ENCODE measurements around the gene CCDC186. TPM values are rescaled to one million over a fixed set of nuclear protein-coding genes. Genes with fewer than 3 reads are reported as not detected.

CCDC186 gene
- total RNA-seq, 1 experiment from 2014 or later, result 17.1 TPM

DNA sequence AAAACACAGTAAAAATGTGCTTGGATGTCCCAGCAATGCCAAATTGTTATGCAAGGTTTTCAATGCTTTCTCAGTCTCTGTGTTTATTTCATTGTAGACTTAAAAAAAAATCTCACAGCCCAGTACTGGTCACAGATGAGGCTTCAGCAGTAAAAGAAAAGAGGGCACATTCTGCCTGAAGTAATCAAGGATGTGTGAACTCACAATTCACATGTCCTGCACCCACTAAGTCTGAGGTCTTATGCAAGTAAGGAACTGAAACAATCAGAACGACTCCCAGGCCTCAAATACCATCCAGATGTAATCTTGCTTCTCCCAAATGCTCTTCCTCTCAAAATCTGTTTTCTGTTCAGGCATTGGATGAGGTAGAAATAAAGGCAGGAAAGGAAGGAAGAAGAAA, 96.7 kb downstream of the CCDC186 start:
- RAD21 ChIA-PET (ENCODE audit: low non-redundant PET in 1 of 2, low total read pairs in 2 of 2, uncharacterized antibody in 2 of 2, unreplicated experiment in 2 of 2), result no interaction called here
- no peaks in the 10 kb centered on the region for H3K36me3 ChIP-seq (ENCODE audit: control insufficient read depth in 1 of 2, insufficient read depth in 2 of 2, low read length in 2 of 2)
- H4K20me1 ChIP-seq (ENCODE audit: insufficient read depth), result no peaks in the 10 kb centered on the region
- no peak for TF ChIP-seq MAX (IDR thresholded peaks at IDR 0.05)
- no peak for TF ChIP-seq EZH2 (IDR thresholded peaks at IDR 0.05)
- no peak for TF ChIP-seq CEBPB (IDR thresholded peaks at IDR 0.05; ENCODE audit: low read depth)
- no peak for TF ChIP-seq JUND (IDR thresholded peaks at IDR 0.05)
- TF ChIP-seq SP1 (IDR thresholded peaks at IDR 0.05; ENCODE audit: low read depth), result no peak
- no peak for TF ChIP-seq POLR2A (IDR thresholded peaks at IDR 0.05; ENCODE audit: borderline replicate concordance, extremely low read depth, insufficient read depth, insufficient read length)
- TF ChIP-seq RAD21 (IDR thresholded peaks at IDR 0.05; ENCODE audit: low read depth), result no peak
- TF ChIP-seq FOSL1 (IDR thresholded peaks at IDR 0.05; ENCODE audit: low read depth), result no peak
- TF ChIP-seq POLR2AphosphoS5 (IDR thresholded peaks at IDR 0.05; ENCODE audit: low read depth, low read length), result no peak
- TF ChIP-seq EGR1 (IDR thresholded peaks at IDR 0.05; ENCODE audit: low read depth), result no peak
- TF ChIP-seq SRF (IDR thresholded peaks at IDR 0.05; ENCODE audit: low read depth), result no peak
- TF ChIP-seq EZH2phosphoT487 (IDR thresholded peaks at IDR 0.05; ENCODE audit: borderline replicate concordance), result no peak
- H3K27ac ChIP-seq (ENCODE audit: low read depth, low read length), result no peak overlapping the region
- H3K9me2 ChIP-seq (ENCODE audit: insufficient read depth), result no peaks in the 10 kb centered on the region
- H3K79me2 ChIP-seq (ENCODE audit: insufficient read depth, low read length), result no peaks in the 10 kb centered on the region
- DNase-seq (ENCODE audit: low read depth, low spot score) (no peak), ATAC-seq (no peak)
- H3K9me3 ChIP-seq (ENCODE audit: control insufficient read depth in 1 of 2, insufficient read depth in 1 of 2, low read depth in 1 of 2, low read length in 2 of 2), result no peaks in the 10 kb centered on the region
- no peak overlapping the region for H2AFZ ChIP-seq (ENCODE audit: low read depth, low read length, poor library complexity, severe bottlenecking)
- H3K4me2 ChIP-seq (ENCODE audit: low read length), result no peak overlapping the region
- BruUV-seq (replicated peaks), result no TSS peak
- no peaks in the 10 kb centered on the region for H3K4me1 ChIP-seq (ENCODE audit: control insufficient read depth in 1 of 2, insufficient read depth in 2 of 2, low read length in 2 of 2)
- intact Hi-C loops (cut with micrococcal nuclease), result no loop called here
- POLR2A ChIA-PET, result interaction anchor here (0.6 kb wide), 1 partner anchor 1128 kb away, joined by 4 read pairs; no protein-coding TSS in a partner anchor
- H3K4me3 ChIP-seq (replicated peaks in 1 of 2; ENCODE audit: low read depth in 1 of 2, low read length in 2 of 2), result no peak overlapping the region
- no peak overlapping the region for H3K9ac ChIP-seq (ENCODE audit: low read length)
- CTCF ChIA-PET, result interaction anchor here (1.2 kb wide), 1 partner anchor 8 kb away, joined by 8 read pairs; no protein-coding TSS in a partner anchor
- H3K27me3 ChIP-seq (ENCODE audit: insufficient read depth, low read length), result no peaks in the 10 kb centered on the region

- ChIA-PET RAD21 (ENCODE audit: low non-redundant PET in 1 of 2, low total read pairs in 2 of 2, uncharacterized antibody in 2 of 2, unreplicated experiment in 2 of 2) (interaction anchor here in 1 of 2 experiments (0.7 kb wide), 1 partner anchor 28 kb away, joined by 3 read pairs; no protein-coding TSS in a partner anchor), POLR2A (no interaction called here), CTCF (no interaction called here)
- DNase-seq (ENCODE audit: low read depth, low spot score) (no peak), ATAC-seq (no peak)
- Histone ChIP-seq H3K27me3 (ENCODE audit: insufficient read depth, low read length) (no peaks in the 10 kb centered on the region), H4K20me1 (ENCODE audit: insufficient read depth) (no peaks in the 10 kb centered on the region), H3K9ac (ENCODE audit: low read length) (no peak overlapping the region), H3K36me3 (ENCODE audit: control insufficient read depth in 1 of 2, insufficient read depth in 2 of 2, low read length in 2 of 2) (no peaks in the 10 kb centered on the region), H3K79me2 (ENCODE audit: insufficient read depth, low read length) (no peaks in the 10 kb centered on the region), H3K27ac (ENCODE audit: low read depth, low read length) (no peak overlapping the region), H3K9me3 (ENCODE audit: control insufficient read depth in 1 of 2, insufficient read depth in 1 of 2, low read depth in 1 of 2, low read length in 2 of 2) (no peaks in the 10 kb centered on the region), H3K4me2 (ENCODE audit: low read length) (no peak overlapping the region), H2AFZ (ENCODE audit: low read depth, low read length, poor library complexity, severe bottlenecking) (no peak overlapping the region), H3K4me3 (replicated peaks in 1 of 2; ENCODE audit: low read depth in 1 of 2, low read length in 2 of 2) (no peak overlapping the region), H3K4me1 (ENCODE audit: control insufficient read depth in 1 of 2, insufficient read depth in 2 of 2, low read length in 2 of 2) (no peaks in the 10 kb centered on the region), H3K9me2 (ENCODE audit: insufficient read depth) (no peaks in the 10 kb centered on the region)
- no TSS peak for BruUV-seq (replicated peaks)
- intact Hi-C loops (cut with micrococcal nuclease), result no loop called here
- TF ChIP-seq MAX (IDR thresholded peaks at IDR 0.05) (no peak), CEBPB (IDR thresholded peaks at IDR 0.05; ENCODE audit: low read depth) (peak; percentile 53; the same call in 1 of the 2 replicates), ELF1 (IDR thresholded peaks at IDR 0.05; ENCODE audit: borderline replicate concordance, low read depth) (no peak)
These were observed 98.9 kb downstream of the CCDC186 start for GRCh38 chr10:114075093-114075492.
